Sigmoid colon (tissue), 4 donors: ENCODE results near the gene TMPO.

Experiments
- EP300 ChIP-seq, 4 donors: sonication (generic); formaldehyde crosslinking; IDR thresholded peaks; one replicate each; pipeline ENCODE4 v1.6.1; 2017; ENCODE audit warnings: antibody characterized with exemption in 4 of 4
- POLR2AphosphoS5 ChIP-seq, 4 donors: sonication (generic); formaldehyde crosslinking; IDR thresholded peaks; one replicate each; pipeline ENCODE4 v1.6.1; 2017; ENCODE audit warnings: antibody characterized with exemption in 4 of 4
- TF ChIP-seq, protein P1 (sequence below), 4 experiments: fragments of 450-650 bp in 3 of 4; fragments of 200-600 bp in 1 of 4; IDR thresholded peaks; one replicate each; pipeline ENCODE4 v1.5.1; 2016 to 2019; ENCODE audit warnings: antibody characterized with exemption in 4 of 4, mild to moderate bottlenecking in 3 of 4, moderate library complexity in 2 of 4

DNA sequence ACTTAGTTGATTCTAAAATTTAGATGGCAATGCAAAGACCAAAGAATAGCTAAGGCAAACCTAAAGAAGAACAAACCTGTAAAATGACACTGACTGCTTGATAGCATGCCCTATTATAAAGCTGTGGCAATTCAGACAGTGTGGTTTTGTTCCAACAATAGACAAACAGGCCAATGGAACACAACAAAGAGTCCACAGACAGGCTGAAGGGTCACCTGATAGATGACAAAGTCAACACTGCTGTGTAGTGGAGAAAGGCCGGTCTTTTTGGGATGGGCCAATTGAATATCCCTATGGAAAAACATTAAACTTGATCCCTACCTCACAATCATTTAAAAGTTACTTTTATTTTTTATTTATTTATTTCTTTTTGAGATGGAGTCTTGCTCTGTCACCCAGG lies 44.3 kb downstream of the TMPO start:
- TF ChIP-seq EP300 (IDR thresholded peaks at IDR 0.05) = no peak
- TF ChIP-seq POLR2AphosphoS5 (IDR thresholded peaks at IDR 0.05) = no peak
- TF ChIP-seq, protein P1, sequence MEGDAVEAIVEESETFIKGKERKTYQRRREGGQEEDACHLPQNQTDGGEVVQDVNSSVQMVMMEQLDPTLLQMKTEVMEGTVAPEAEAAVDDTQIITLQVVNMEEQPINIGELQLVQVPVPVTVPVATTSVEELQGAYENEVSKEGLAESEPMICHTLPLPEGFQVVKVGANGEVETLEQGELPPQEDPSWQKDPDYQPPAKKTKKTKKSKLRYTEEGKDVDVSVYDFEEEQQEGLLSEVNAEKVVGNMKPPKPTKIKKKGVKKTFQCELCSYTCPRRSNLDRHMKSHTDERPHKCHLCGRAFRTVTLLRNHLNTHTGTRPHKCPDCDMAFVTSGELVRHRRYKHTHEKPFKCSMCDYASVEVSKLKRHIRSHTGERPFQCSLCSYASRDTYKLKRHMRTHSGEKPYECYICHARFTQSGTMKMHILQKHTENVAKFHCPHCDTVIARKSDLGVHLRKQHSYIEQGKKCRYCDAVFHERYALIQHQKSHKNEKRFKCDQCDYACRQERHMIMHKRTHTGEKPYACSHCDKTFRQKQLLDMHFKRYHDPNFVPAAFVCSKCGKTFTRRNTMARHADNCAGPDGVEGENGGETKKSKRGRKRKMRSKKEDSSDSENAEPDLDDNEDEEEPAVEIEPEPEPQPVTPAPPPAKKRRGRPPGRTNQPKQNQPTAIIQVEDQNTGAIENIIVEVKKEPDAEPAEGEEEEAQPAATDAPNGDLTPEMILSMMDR (IDR thresholded peaks at IDR 0.05) = no peak
